ENCODE data around the gene CDV3. TPM values are rescaled to one million over a fixed set of nuclear protein-coding genes. Genes with fewer than 3 reads are reported as not detected.

The CDV3 gene
- total RNA-seq, 2 donors from 2014 or later: 108 to 122 TPM

DNA sequence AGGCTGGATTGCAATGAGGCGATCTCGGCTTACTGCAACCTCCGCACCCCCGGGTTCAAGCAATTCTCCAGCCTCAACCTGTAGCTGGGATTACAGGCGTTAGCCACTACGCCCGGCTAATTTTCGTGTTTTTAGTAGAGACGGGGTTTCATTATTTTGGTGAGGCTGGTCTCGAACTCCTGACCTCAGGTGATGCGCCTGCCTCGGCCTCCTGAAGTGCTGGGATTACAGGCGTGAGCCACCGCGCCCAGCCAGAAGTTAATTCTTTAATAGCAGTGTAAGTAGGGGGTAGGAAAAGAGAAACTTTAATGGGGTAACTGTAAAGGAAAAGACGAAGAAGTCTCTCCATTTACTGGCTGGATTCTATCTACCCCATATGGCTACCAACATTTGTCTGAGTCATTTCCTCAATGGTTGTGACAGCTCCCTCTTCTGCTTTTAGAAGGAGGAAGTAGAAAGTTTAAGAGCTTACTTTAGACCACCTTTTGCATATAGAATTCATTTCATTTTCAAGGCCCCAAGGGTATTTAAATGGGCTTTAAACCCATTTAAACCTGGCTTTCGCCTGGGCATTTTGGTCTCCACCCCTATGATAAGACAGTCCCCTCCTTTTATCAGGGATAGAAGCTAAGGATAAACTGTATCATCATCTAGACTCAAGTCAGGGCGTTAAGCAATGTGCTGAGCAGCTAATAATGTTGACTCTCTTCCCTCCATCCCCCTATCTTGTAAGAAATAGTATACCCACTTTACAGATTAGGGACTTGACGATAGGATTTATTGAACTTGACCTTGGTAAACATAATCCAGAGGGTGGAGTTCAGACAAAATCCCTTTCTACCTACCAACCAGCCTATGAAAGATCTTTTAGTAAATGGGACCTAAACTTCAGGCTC, 1.1 kb upstream of the CDV3 start:
- Histone ChIP-seq H3K4me1 (peaks cover 0 to 45% of the 10 kb centered on the region in 2 donors), H3K27ac (peak overlapping the region; percentile 84 to 90), H3K27me3 (no peaks in the 10 kb centered on the region), H3K36me3 (peaks cover 22% of the 10 kb centered on the region), H3K9me3 (no peaks in the 10 kb centered on the region), H3K4me3 (peak overlapping the region; percentile 14 to 42)
- DNase-seq (ENCODE audit: low spot score): peak; percentile 54
- TF ChIP-seq, protein P1, sequence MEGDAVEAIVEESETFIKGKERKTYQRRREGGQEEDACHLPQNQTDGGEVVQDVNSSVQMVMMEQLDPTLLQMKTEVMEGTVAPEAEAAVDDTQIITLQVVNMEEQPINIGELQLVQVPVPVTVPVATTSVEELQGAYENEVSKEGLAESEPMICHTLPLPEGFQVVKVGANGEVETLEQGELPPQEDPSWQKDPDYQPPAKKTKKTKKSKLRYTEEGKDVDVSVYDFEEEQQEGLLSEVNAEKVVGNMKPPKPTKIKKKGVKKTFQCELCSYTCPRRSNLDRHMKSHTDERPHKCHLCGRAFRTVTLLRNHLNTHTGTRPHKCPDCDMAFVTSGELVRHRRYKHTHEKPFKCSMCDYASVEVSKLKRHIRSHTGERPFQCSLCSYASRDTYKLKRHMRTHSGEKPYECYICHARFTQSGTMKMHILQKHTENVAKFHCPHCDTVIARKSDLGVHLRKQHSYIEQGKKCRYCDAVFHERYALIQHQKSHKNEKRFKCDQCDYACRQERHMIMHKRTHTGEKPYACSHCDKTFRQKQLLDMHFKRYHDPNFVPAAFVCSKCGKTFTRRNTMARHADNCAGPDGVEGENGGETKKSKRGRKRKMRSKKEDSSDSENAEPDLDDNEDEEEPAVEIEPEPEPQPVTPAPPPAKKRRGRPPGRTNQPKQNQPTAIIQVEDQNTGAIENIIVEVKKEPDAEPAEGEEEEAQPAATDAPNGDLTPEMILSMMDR (IDR thresholded peaks at IDR 0.05): no peak

DNA sequence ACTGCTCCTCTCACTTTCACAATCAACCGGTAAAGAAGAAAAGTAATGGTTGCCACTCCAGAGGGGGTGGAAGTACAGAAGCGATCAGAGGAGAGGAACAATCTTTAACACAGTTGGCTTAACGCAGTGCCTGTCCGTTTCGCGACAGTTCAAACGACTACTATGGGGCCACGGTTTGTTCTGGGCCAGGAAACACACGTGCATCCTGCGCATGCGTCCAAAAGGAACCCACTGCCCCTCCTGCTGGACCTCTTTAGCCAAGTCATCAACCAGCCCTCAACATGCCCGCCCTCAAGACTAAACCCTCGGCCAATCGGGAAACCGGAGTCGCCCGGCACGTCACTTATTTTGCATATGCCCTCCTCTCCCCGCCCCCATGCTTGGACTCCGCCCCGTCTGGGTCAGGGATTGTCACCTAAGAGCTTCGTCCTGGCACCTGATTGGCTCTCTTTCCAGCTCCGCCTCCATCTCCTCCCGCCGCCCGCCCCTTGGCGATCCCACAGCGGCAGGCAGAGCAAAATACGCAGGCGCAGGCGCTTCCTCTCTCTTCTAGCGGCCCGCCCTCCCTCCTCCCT, 345 bp upstream of the CDV3 start:
- DNase-seq (ENCODE audit: low spot score): peak; percentile 100
- no peaks in the 10 kb centered on the region for H3K9me3 ChIP-seq
- peaks cover 0 to 53% of the 10 kb centered on the region in 2 donors for H3K4me1 ChIP-seq
- no peaks in the 10 kb centered on the region for H3K27me3 ChIP-seq
- H3K4me3 ChIP-seq: peak overlapping the region; percentile 51 to 75
- TF ChIP-seq, protein P1 (IDR thresholded peaks at IDR 0.05): no peak
- H3K36me3 ChIP-seq: peaks cover 29% of the 10 kb centered on the region
- H3K27ac ChIP-seq: peak overlapping the region; percentile 92 to 97

DNA sequence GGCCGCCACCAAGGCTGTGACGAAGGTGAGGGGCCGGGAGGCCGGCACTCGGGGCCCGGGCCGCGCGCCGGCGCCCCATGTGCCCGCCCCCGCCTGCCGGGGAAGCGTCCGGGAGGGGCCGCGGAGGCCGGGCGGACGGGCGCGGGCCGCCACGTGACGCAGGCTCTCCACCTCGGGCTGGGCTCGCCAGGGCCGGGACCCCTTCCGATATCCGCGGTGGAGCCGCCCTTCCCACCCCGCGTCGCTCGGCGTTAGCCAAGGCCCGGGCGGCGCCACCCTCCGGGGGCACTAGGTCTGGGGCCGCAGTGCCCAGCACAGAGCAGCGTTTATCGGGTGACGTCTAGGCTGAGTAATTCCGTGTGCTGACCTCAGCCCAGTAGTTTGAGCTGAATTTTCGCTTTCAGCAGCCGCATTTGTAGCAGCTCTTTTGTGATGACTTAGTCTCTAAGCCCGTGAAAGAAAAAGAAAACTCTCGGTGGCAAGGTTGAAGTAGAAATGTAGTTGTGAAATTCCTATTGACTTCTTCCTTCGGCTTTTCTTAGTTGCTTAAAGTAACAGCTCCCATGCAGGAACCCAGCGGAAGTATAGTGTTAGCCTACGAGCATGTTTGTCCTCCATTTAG, 885 bp downstream of the CDV3 start:
- TF ChIP-seq, protein P1 (IDR thresholded peaks at IDR 0.05): peak in 1 of 2 donors; percentile 37
- peaks cover 42% of the 10 kb centered on the region for H3K36me3 ChIP-seq
- peak overlapping the region; percentile 92 to 97 for H3K27ac ChIP-seq
- H3K4me3 ChIP-seq: peak overlapping the region; percentile 51 to 75
- H3K4me1 ChIP-seq: peaks cover 0 to 64% of the 10 kb centered on the region in 2 donors
- H3K27me3 ChIP-seq: no peaks in the 10 kb centered on the region
- H3K9me3 ChIP-seq: no peaks in the 10 kb centered on the region
- DNase-seq (ENCODE audit: low spot score): peak; percentile 72

DNA sequence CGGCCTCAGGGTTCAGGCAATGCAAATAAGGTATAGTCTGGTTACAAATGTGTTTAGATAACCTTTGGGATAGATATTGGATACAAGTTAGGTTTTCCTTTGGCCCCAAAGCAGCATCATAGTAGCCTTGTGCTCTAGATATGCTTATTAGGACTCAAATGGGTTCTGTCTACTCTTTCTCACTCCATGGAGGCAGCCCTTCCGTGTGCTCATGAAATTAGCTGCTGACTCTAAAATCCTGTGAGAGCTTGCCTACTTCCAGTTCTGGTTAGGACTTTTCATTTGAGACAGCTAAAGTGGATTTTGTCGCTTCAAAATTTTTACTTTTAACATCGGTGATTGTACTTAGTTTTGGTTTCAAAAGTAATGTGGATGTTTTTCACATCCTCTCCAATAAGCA, 1.6 kb downstream of the CDV3 start:
- peaks cover 46% of the 10 kb centered on the region for H3K36me3 ChIP-seq
- peaks cover 0 to 59% of the 10 kb centered on the region in 2 donors for H3K4me1 ChIP-seq
- H3K9me3 ChIP-seq: no peaks in the 10 kb centered on the region
- no peaks in the 10 kb centered on the region for H3K27me3 ChIP-seq
- H3K4me3 ChIP-seq: peak overlapping the region; percentile 51 to 75
- peak overlapping the region; percentile 92 to 97 for H3K27ac ChIP-seq
- TF ChIP-seq, protein P1 (IDR thresholded peaks at IDR 0.05): no peak
- no peak for DNase-seq (ENCODE audit: low spot score)

DNA sequence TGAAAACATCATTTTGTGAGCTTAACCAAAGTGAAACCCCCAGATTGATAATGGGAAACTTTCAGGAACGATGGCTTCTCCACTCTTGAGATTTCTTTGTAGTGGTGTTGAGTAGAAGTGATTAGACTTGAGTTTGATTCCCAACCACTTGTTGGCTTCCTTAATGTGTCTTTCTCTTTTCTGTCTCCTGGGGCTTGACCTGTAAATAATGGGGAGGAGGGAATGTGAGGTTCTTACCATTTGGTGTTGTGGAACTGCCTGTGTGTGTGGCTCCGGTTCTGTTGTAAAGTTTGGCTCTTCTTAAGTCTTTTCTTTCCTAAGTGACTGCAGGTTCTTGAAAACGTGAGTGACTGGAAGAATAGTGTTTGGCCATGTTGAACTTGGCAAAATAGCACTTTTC, 2.7 kb downstream of the CDV3 start:
- Histone ChIP-seq H3K27ac (no peak overlapping the region), H3K36me3 (peaks cover 50% of the 10 kb centered on the region), H3K4me3 (peak overlapping the region in 1 of 2 donors; percentile 12), H3K9me3 (no peaks in the 10 kb centered on the region), H3K4me1 (peaks cover 0 to 52% of the 10 kb centered on the region in 2 donors), H3K27me3 (no peaks in the 10 kb centered on the region)
- DNase-seq (ENCODE audit: low spot score): peak; percentile 32
- TF ChIP-seq, protein P1 (IDR thresholded peaks at IDR 0.05): no peak
